ENCODE measurements around the gene SH3GL1. TPM values are rescaled to one million over a fixed set of nuclear protein-coding genes. Genes with fewer than 3 reads are reported as not detected.

SH3GL1 gene
- total and polyA plus RNA-seq, 12 donors: 20.9 to 112 (median 87.4) TPM

DNA sequence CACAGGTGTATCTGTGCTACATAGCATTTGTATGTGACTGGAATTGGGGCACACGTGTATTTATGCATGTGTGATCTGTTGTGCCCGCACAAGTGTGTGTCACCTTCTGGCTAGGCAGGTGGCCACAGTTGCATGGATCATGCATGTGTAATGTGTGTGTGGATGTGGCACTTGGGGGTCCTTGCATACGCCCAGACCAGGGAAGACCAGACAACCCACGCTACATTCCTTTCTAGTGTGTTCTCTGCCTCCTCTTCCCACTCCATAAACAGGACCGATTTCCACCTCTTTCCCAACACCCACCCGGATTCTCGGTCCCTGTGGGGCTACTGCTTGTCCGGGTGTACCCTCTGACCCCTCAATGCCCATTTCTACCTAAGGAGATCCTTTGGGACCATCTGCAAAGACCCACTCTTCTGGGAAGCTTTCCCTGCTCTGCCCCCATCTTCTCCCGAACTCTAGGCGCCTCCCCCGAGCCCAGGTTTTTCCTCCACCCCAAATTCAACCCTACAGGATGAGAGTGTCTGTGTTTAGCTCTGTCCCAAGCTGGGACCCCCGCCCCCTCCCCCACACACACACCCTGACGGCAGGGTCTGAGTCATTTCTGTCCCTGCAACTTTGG is 74.0 kb downstream of the SH3GL1 start:
- Histone ChIP-seq H3K36me3 (replicated peaks in 1 of 2) (no peaks in the 10 kb centered on the region), H3K27ac (no peak overlapping the region), H3K4me1 (replicated peaks in 1 of 2) (peaks cover 9 to 20% of the 10 kb centered on the region in 2 donors), H3K27me3 (no peaks in the 10 kb centered on the region), H3K4me3 (no peak overlapping the region), H3K9me3 (replicated peaks in 1 of 3) (no peaks in the 10 kb centered on the region)
- no peak for DNase-seq
- intact Hi-C loops (cut with DNase I): no loop called here
- TF ChIP-seq POLR2A (IDR thresholded peaks at IDR 0.05): no peak
- TF ChIP-seq, protein P1, sequence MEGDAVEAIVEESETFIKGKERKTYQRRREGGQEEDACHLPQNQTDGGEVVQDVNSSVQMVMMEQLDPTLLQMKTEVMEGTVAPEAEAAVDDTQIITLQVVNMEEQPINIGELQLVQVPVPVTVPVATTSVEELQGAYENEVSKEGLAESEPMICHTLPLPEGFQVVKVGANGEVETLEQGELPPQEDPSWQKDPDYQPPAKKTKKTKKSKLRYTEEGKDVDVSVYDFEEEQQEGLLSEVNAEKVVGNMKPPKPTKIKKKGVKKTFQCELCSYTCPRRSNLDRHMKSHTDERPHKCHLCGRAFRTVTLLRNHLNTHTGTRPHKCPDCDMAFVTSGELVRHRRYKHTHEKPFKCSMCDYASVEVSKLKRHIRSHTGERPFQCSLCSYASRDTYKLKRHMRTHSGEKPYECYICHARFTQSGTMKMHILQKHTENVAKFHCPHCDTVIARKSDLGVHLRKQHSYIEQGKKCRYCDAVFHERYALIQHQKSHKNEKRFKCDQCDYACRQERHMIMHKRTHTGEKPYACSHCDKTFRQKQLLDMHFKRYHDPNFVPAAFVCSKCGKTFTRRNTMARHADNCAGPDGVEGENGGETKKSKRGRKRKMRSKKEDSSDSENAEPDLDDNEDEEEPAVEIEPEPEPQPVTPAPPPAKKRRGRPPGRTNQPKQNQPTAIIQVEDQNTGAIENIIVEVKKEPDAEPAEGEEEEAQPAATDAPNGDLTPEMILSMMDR (IDR thresholded peaks at IDR 0.05): no peak
- WGBS, 4 donors: 54 to 67% (median 59%) methylated on average over 13 of the region's 13 CpGs

DNA sequence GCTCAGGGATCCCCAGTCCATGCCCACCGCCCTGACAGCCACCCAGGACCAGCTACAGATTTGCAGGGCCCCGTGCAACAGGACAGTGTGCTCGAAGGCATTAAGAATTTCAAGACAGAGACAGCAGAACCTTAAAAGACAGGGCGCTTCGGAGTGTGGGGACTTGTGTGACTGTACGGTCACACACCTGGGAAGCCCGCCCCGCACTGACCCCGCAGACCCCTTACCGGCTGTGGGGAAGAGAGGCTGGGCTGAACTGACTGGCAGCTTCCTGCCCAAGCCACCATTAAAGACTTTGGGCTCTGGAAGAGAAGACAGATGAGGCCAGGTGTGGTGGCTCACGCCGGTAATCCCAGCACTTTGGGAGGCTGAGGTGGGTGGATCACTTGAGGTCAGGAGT is 76.1 kb downstream of the SH3GL1 start:
- no peak for DNase-seq
- 83 to 89% (median 87%) methylated on average over 8 to 12 of the region's 12 CpGs for WGBS, 4 donors
- intact Hi-C loops (cut with DNase I): no loop called here
- Histone ChIP-seq H3K36me3 (replicated peaks in 1 of 2) (no peaks in the 10 kb centered on the region), H3K4me3 (no peak overlapping the region), H3K27ac (no peak overlapping the region), H3K27me3 (no peaks in the 10 kb centered on the region), H3K9me3 (replicated peaks in 1 of 3) (no peaks in the 10 kb centered on the region), H3K4me1 (replicated peaks in 1 of 2) (peaks cover 8 to 18% of the 10 kb centered on the region in 2 donors)
- TF ChIP-seq, protein P1 (IDR thresholded peaks at IDR 0.05): no peak
- no peak for TF ChIP-seq POLR2A (IDR thresholded peaks at IDR 0.05)

DNA sequence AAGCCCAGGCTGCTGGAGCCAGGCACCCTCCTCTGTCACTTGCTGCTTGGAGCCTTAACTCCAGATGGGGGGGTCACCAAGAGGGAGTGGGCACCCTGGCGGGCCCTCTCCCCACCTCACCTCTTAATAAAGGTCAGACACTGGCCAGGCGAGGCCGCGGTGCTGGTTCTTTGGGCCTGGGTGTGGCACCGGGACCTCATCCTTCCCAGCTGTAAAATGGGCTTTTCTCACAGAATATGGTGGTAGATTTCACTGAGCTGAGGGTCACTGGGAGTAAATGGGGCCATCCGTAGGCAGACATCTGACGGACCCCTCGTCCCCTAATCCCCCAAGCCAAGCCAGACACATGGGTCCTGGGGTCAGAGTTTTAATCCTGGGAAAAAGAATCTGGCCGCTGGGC is 76.7 kb downstream of the SH3GL1 start:
- intact Hi-C loops (cut with DNase I): no loop called here
- Histone ChIP-seq H3K27me3 (no peaks in the 10 kb centered on the region), H3K27ac (no peak overlapping the region), H3K9me3 (replicated peaks in 1 of 3) (no peaks in the 10 kb centered on the region), H3K4me1 (replicated peaks in 1 of 2) (peaks cover 2 to 13% of the 10 kb centered on the region in 2 donors), H3K36me3 (replicated peaks in 1 of 2) (no peaks in the 10 kb centered on the region), H3K4me3 (no peak overlapping the region)
- DNase-seq: peak in 1 of 7 donors; percentile 25
- TF ChIP-seq POLR2A (IDR thresholded peaks at IDR 0.05): no peak
- TF ChIP-seq, protein P1 (IDR thresholded peaks at IDR 0.05): no peak
- WGBS, 4 donors: 91 to 94% (median 93%) methylated on average over 8 to 9 of the region's 9 CpGs

DNA sequence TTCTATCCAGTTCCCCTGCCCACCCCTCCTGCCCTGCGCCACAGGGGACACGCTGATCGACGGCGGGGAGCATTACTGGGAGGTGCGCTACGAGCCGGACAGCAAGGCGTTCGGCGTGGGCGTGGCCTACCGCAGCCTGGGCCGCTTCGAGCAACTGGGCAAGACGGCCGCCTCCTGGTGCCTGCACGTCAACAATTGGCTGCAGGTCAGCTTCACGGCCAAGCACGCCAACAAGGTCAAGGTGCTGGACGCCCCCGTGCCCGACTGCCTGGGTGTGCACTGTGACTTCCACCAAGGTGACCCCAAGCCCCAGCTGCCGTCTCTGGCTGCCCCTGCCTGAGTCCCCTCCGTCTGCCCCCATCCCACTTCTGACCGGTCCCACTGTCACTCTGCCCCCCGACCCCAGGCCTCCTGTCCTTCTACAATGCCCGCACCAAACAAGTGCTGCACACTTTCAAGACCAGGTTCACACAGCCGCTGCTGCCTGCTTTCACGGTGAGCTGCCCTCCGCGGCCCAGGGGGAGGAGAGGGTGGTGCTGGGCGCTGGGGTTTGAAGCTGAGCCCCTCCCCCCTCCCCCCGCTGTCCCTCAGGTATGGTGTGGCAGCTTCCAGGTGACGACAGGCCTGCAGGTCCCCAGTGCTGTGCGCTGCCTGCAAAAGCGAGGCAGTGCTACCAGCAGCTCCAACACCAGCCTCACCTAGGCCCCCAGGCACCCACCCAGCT is 77.2 kb downstream of the SH3GL1 start:
- intact Hi-C loops (cut with DNase I): no loop called here
- H3K27ac ChIP-seq: no peak overlapping the region
- H3K9me3 ChIP-seq (replicated peaks in 1 of 3): no peaks in the 10 kb centered on the region
- no peak for TF ChIP-seq POLR2A (IDR thresholded peaks at IDR 0.05)
- TF ChIP-seq, protein P1 (IDR thresholded peaks at IDR 0.05): no peak
- H3K4me1 ChIP-seq (replicated peaks in 1 of 2): peaks cover 0 to 13% of the 10 kb centered on the region in 2 donors
- H3K27me3 ChIP-seq: no peaks in the 10 kb centered on the region
- WGBS, 4 donors: 51 to 57% (median 53%) methylated on average over 8 to 37 of the region's 37 CpGs
- no peak overlapping the region for H3K4me3 ChIP-seq
- no peaks in the 10 kb centered on the region for H3K36me3 ChIP-seq (replicated peaks in 1 of 2)
- peak; percentile 71 to 89 (median 81) for DNase-seq
